Activated CD4-positive, CD25-positive, alpha-beta regulatory T cell treated with anti-CD3 and anti-CD28 coated beads, Interleukin-2, amount 50 U/mL, for 16 hours (primary cell): ENCODE data around the gene THSD7B.
"Not testable (repeated sequence)": the region's sequence is repeated elsewhere in the genome, so short reads cannot be mapped to it uniquely, and the experiment has no call there.

Experiments
- DNase-seq: peaks from one replicate; pipeline ENCODE4 v3.0.0-alpha.2; 2020; ENCODE audit warnings: low read depth, low spot score

THSD7B gene, protein sequence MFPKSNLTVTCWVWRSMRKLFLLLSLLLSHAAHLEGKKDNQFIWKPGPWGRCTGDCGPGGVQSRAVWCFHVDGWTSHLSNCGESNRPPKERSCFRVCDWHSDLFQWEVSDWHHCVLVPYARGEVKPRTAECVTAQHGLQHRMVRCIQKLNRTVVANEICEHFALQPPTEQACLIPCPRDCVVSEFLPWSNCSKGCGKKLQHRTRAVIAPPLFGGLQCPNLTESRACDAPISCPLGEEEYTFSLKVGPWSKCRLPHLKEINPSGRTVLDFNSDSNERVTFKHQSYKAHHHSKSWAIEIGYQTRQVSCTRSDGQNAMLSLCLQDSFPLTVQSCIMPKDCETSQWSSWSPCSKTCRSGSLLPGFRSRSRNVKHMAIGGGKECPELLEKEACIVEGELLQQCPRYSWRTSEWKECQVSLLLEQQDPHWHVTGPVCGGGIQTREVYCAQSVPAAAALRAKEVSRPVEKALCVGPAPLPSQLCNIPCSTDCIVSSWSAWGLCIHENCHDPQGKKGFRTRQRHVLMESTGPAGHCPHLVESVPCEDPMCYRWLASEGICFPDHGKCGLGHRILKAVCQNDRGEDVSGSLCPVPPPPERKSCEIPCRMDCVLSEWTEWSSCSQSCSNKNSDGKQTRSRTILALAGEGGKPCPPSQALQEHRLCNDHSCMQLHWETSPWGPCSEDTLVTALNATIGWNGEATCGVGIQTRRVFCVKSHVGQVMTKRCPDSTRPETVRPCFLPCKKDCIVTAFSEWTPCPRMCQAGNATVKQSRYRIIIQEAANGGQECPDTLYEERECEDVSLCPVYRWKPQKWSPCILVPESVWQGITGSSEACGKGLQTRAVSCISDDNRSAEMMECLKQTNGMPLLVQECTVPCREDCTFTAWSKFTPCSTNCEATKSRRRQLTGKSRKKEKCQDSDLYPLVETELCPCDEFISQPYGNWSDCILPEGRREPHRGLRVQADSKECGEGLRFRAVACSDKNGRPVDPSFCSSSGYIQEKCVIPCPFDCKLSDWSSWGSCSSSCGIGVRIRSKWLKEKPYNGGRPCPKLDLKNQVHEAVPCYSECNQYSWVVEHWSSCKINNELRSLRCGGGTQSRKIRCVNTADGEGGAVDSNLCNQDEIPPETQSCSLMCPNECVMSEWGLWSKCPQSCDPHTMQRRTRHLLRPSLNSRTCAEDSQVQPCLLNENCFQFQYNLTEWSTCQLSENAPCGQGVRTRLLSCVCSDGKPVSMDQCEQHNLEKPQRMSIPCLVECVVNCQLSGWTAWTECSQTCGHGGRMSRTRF (N-terminal part only)

GRCh38 chr2:136765256-136766072, at the start of gene THSD7B:
TSS of gene THSD7B (plus strand) at chr2:136765545. CDS start at chr2:136882179, 116,634 bp downstream.
- no peak for DNase-seq

- DNase-seq, result no peak
Measured at GRCh38 chr2:136718273-136718672, 47.1 kb upstream of the THSD7B start.

DNA sequence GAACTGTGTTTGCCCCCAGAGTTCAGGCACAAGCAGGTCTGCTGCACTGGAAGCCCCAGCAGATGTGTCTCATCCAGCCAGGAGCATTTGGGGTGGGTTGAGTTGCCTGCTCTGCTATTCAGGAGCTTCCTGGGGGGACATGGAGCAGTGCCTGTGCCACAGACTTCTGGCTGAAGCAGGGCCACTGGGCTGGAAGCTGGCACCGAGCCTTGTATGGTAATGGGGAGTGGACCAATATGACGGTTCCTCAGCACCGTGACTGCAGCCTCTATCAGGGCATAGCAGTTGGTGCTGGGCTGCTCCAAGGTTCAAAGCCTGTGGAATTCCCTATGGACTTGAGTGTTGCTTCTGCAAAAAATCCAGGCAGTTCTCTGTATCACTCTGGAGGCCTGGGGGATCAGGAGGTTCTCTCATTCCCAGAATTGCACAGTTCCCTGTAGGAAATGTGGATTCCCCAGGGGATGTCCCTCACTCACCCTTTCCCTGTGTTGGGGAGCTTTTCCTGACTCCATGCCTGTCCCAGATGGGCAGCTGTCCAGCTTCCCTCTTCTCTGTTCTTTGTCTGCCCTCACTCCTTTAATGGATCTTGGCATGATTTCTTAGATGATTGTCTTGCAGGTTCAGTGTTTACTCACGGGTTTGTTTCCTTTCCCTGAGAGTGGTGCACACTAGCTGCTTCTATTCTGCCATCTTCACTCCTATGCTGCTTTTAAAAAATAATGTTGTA, 37.2 kb upstream of the THSD7B start:
- no peak for DNase-seq

GRCh38 chr2:136736236-136736635, 29.1 kb upstream of the THSD7B start:
- no peak for DNase-seq

GRCh38 chr2:136738044-136738443, 27.3 kb upstream of the THSD7B start:
- DNase-seq, result no peak

DNA sequence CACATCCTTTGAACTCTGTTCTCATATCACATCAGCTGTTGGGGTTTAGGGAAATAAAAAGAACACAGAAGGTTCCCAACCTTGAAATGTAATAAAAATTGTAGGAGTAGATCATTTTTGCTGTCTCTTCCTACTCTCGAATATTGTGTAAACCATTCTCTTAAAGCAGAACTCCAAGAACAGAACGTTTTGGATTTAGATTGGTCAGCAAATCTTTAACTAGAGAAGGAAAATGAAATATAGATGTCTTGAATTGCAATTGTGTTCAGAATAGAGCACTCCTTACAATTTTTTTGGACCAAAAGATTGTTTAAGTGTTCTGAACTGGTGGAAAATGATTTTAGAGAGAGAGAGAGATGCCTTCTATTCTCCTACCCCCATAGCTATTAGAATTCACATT, 23.9 kb upstream of the THSD7B start:
- DNase-seq, result no peak

DNA sequence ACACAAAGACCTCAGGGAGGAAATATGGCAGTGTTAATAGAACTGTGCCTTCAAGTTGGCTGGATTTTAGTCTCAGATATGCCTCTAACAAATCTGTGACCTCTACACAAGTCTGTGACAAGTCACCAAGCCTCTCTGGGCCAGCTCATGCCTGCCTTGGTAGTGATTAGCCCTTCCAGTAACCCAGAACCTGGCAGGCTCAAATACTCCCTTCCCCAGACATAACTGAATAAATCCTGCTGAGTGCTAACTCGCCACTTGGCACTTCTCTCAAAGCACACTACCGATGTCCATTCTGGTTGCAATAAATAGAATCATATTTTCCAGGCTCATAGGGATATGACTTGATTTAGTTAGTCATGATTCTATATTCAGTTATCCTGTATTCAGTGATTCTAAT, 15.3 kb upstream of the THSD7B start:
- no peak for DNase-seq

DNA sequence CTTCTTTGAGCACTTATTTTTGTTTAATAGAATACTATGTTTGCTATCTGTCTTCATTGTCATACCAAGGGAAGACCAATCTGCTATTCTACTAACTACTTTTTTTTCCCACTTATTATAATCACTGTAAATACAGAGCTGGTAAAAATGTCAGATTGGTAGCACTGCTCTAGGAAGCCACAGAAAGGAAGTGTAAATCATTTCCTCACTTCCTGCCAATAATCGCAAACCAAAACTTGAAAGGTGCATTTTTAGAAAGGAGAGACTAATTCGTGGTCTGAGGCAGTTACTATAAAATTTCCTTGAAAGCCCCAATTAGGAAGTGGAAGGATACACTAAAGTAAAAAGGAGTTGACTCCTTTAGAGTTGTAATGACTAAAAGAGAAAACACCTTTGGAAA, 13.9 kb upstream of the THSD7B start:
- no peak for DNase-seq

GRCh38 chr2:136758504-136758903, 6.8 kb upstream of the THSD7B start:
- DNase-seq, result not testable (repeated sequence)

- DNase-seq, result no peak
Measured at GRCh38 chr2:136764452-136765255, 691 bp upstream of the THSD7B start.

GRCh38 chr2:136766073-136766404, 694 bp downstream of the THSD7B start:
- no peak for DNase-seq

GRCh38 chr2:136767030-136767429, 1.7 kb downstream of the THSD7B start:
- no peak for DNase-seq

- DNase-seq, result no peak
Measured at GRCh38 chr2:136769871-136770270, 4.5 kb downstream of the THSD7B start.

DNA sequence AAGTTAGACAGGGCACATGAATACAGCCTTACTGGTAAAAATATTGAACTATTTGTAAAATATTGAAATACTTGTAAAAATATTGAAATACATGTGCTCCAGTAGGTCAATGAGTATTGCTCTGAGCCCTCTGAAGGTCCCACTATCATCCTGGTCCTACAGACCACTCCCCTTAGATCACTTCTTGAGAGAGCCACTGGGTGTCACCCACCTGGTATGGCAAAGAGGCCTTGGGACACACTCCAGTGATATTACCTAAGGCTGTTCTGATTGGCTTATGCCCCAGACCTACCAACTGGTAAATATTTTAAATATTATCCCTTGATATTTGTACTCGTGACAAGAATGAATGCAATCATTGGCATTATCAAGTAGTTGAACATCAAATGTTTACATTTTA, 5.0 kb downstream of the THSD7B start:
- no peak for DNase-seq

- no peak for DNase-seq
Measured at GRCh38 chr2:136777391-136777790, 12.0 kb downstream of the THSD7B start.

GRCh38 chr2:136783856-136784255, 18.5 kb downstream of the THSD7B start:
- no peak for DNase-seq

- no peak for DNase-seq
Measured at GRCh38 chr2:136785215-136785614, 19.9 kb downstream of the THSD7B start.

GRCh38 chr2:136787970-136788369, 22.6 kb downstream of the THSD7B start:
- DNase-seq, result no peak

DNA sequence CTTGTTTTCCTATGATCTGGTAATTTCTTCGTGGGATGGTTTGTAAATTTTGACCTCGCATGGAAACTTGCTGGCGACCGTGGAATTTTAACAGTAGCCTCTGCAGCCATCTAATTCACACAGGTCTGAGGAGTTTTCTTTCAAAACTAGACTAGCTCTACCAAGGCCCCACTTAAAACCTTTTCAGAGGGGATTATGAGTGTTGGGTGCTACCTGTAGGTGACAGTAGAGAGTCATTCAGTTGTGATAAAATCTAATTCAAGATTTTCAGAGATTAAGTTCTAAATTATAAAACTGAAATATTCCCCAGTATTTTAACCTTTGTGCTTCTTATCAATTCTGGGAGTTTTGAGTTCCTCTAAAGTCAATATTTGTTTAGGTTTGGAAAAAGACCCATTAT, 31.0 kb downstream of the THSD7B start:
- no peak for DNase-seq

GRCh38 chr2:136798766-136799165, 33.4 kb downstream of the THSD7B start:
- DNase-seq, result no peak
